GM19452 (cell line): Measurements from ENCODE around the gene HOXB2.

Experiments
- ATAC-seq: cut with Tn5 transposase; IDR thresholded peaks from one replicate; pipeline ENCODE4 v1.9.1; 2021; ENCODE audit not compliant: unreplicated experiment

Gene HOXB2

DNA sequence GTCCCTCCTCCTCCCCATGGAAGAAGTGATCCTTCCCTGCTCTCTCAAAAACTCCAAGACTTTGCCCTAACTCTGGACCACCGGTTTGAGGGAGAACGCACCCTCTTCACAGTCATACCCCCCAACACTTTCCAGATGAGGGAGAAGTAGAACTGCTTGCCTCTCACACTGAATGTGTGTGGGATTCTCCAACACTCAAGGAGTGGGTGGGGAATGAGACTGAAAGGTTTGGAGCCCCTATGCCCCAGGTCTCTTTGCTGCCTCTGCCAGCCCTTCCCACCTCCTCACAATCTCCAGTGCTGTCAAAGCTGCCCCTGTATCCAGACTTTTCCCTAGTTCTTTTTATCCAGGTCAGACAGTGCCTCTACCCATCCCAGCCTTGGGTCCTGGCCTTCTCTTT lies 21.8 kb upstream of the HOXB2 start:
- no peak for ATAC-seq

- ATAC-seq, result no peak
These were observed 21.2 kb upstream of the HOXB2 start for GRCh38 chr17:48565925-48566710.

DNA sequence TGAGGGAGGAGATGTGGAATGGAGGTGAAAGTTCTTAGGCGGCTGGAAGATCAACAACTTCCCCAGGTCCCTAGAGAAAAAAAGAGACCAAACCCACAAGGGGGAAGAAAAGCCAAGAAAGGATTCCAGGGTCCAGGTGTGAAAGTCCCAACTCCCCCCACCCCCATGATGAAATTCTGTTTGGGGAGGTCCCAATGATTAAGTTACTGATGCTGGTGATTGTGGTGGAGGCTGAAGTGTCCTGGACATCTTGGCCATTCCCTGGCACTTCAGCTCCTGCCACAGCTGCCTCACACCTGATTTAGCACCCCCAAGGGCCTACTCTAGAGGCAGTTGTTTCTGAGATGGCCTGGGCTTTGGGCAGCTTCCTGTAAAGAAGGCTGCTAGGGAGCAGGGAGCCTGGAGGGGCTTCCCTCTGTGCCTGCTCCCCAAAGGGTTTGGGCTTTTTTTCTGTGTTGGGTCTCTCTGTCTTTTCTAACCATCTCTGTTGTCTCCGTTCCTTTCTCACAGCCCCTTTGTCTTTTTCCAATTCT lies 20.2 kb upstream of the HOXB2 start:
- ATAC-seq, result no peak

- no peak for ATAC-seq
These were observed 19.5 kb upstream of the HOXB2 start for GRCh38 chr17:48564188-48565021.

GRCh38 chr17:48563867-48564187 lies 18.9 kb upstream of the HOXB2 start:
- ATAC-seq, result no peak

DNA sequence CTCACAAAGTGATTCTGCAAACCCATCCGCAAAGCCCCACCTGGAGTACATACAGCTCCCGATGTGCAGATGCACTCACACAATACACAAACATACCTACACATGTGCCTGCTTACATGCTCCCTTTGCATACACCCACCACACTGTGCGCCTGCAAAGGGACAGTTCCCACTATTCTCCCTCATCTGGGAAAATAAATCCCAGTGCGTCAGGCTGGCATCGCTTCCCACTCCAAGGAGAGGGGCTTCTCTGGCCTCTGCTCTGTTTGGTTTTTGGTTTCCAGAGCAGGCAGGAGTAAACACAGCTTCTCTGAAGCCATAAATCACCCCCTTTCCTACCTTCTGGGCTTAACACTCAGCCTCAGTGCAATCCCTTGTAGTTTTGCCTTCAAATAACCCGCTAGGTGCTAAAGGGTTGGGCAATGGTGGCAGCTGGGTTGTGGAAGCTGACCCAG lies 18.5 kb upstream of the HOXB2 start:
- no peak for ATAC-seq

GRCh38 chr17:48562934-48563333 lies 18.0 kb upstream of the HOXB2 start:
- ATAC-seq, result no peak

GRCh38 chr17:48561884-48562810 lies 17.2 kb upstream of the HOXB2 start:
- ATAC-seq, result peak; percentile 71

DNA sequence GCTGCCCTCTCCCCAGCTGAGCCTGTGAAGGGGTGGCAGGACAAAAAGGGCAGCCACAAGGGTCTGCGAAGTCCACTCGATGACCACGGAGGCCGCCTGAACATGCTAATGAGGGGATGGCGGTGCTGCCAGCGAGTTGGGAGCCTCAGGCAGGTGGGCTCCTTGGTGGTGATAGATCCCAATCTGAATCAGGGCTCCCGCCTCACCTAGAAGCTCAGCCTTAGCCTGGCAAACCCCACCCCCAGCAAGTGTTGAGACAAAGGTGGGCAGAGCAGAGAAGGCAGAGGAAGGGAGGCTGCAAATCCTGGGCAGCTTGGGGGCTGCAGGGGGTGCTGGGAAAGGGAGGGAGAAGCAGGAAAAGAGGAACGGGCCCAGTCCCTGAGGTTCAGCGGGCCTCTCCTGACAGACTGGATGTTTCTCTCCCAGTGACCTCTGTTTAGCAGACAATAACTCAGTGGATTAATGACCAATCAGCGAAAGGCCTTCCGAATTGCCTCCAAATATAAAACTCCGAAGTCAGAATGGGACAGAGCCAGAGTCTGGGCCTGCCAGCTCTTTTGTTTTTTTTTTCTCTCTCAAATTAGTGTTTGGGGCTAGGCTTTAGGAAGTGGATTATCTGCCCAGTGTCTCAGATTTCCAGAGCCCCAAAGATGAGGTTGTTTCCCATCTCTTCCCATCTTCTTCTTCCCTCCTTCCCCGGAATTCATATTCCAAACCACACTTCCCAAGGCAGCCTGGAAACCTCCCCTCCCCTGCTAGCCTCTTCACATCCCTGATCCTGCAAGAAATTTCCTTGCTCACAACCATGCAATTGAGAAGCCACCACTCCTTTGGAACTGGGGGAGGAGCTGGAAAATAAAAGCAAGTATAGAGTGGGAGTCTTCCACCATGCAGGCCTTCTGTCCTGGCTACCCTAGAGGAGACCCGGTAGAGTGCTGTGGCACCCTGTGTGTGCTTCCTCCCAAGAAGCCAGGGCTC lies 15.2 kb upstream of the HOXB2 start:
- no peak for ATAC-seq

DNA sequence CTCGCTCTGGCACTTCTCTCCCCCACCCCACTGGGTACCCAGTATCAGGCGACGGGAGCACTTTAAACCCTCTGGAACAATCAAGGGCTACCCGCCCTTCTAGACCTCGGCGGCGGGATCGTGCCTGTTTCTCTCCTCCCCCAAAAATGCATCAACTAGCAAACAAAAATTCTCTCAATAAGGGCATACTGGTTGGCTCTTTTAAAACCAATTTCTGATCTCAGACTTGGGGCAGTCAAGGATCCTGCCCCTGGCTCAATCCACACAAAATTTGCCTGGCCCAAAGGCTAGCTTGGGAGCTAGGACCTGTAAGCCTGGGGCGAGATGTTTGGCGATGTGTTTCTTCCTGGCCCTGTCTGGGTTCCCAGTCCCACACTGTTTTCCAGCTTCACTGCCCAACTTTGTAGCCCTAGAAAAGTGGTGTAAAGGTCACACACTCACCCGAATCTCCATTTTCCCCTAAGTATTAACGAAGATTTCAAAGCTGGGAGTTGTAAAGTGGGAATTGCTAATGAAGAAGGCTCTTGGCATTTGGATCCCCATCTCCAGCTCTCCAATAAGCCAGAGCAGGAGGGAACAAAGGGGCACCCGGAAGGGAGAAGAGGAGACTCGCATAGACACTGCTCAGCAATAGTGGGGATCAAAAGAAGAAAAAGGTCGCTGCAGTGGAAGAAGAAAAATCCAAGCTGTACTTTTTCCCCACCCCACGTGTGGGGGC lies 14.4 kb upstream of the HOXB2 start:
- ATAC-seq, result no peak

GRCh38 chr17:48558831-48559121 lies 13.9 kb upstream of the HOXB2 start:
- no peak for ATAC-seq

DNA sequence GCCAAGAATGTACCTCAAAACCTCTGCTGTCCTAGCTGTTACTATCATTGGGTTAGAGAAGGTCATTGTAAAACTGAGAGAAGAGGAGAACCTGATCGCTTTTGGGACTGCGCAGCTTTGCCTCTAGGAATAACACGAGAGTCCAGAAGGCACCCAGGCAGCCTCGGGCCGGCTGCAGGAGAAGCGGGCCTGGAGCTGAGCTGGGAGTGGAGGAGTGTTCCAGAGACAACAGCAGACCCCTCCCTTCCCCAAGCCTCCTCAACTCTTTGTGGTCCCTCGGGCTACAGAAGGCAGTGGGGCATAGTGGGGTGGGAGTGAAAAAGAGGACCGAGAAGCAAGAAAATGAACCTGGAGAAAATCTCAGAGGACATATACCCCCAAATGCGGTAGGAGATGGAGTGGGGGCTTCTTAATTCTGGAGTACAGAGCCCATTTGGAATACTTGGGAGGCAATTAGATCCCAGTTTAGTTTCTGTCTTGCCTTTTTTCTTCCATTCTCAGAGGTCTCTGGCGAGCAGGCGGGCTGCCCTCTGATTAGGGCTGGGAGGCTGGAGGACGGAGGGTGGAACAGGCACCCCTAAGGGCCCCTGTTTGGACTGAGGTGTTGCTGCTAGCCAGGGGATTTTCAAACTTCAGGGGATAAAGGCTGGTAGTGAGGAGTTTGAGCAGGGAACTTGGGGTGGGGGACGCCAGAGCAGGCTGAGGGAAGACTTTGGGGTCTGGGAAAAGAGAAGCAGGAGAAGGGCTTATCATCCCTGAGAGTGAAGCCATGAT lies 13.3 kb upstream of the HOXB2 start:
- ATAC-seq, result no peak

GRCh38 chr17:48556576-48557401 lies 11.9 kb upstream of the HOXB2 start:
- no peak for ATAC-seq

DNA sequence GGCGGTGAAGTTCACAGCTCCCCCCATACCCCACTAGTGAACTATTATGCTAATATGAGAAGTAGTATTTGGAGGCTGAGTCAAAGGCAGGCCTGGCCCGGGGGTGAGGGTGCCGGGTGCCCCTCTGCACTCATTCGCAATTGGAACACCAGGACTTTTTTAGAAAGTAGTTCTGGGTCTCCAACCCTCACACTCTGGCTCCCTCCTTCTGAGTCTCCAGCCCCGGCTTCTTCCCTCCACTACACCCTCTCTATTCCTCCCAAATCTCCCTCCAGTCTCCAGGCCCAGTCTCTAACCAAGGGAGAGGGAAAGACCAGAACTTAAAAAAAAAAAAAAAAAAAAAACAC lies 11.3 kb upstream of the HOXB2 start:
- ATAC-seq, result no peak

GRCh38 chr17:48555258-48556228 lies 10.6 kb upstream of the HOXB2 start:
- ATAC-seq, result no peak

DNA sequence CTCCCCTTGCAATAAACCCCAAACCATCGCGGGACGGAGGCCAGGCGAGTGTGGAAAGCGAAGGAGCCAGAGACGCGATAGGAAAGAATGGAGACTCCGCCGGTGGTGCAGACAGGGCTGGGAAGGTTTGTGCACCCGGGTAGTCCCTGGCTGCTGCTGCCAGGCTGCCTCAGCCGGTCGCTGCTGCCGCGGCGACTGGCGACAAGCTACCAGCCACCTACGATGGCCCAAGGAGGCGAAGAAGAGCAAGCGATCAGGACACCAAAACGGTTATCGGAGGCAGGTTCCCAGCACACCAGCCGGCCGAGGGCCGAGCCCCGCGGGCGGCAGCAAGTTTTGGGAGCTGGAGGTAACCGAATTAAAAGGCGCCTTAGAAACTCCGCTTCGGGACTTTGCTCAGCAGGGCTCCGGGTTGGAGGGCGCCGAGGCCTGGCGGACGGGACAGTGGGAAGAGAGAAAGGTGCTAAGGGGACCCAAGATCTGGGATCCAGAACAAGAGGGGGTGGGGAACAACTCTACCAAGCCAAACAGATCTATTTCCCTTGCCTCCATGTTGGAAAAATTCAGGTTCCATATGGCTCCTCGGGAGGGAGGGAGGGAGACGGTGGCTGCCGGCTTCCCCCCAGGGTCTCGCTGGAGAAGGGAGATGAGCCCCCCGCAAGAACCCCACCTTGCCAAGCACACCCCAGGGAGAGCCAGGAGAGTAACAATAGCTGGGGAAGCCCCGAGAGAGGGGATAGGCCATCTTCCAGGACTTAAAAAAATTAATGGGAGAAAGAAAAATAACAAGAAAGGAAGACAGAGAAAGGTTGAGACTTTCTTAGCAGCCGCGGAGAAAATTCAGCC lies 9.7 kb upstream of the HOXB2 start:
- ATAC-seq, result no peak
